HepG2 (cell line): Measurements from ENCODE around the gene DHX16. TPM values are rescaled to one million over a fixed set of nuclear protein-coding genes. Genes with fewer than 3 reads are reported as not detected.

Experiments
- FIP1L1 ChIP-seq: fragments of 200-400 bp; formaldehyde crosslinking; IDR thresholded peaks from 2 replicates; pipeline ENCODE4 v1.6.1; 2018; ENCODE audit warnings: low read depth, mild to moderate bottlenecking, low read length, moderate library complexity, borderline replicate concordance; ENCODE audit not compliant: insufficient read depth
- RBM39 ChIP-seq: fragments of 200-400 bp; formaldehyde crosslinking; IDR thresholded peaks from one replicate; pipeline ENCODE4 v1.6.1; 2018; ENCODE audit warnings: antibody characterized with exemption, mild to moderate bottlenecking, low read depth, low read length; ENCODE audit not compliant: poor library complexity, severe bottlenecking
- SAP130 ChIP-seq: IDR thresholded peaks from 2 replicates; pipeline ENCODE4 v1.6.1; 2016; ENCODE audit warnings: low read depth
- SIN3A ChIP-seq: IDR thresholded peaks from 2 replicates; pipeline ENCODE4 v1.6.1; 2011; ENCODE audit warnings: low read depth, mild to moderate bottlenecking, control low read depth, low read length, borderline replicate concordance
- SP5 ChIP-seq: IDR thresholded peaks from 2 replicates; pipeline ENCODE4 v1.6.1; 2016; ENCODE audit warnings: low read depth, borderline replicate concordance
- THAP11 ChIP-seq: IDR thresholded peaks from 2 replicates; pipeline ENCODE4 v1.6.1; 2016; ENCODE audit warnings: missing biosample characterization, missing genetic modification reagents
- THYN1 ChIP-seq: sonication (generic); formaldehyde crosslinking; IDR thresholded peaks from 2 replicates; pipeline ENCODE4 v1.8.1; 2023; ENCODE audit warnings: low read depth, mild to moderate bottlenecking, moderate library complexity, missing genetic modification reagents, borderline replicate concordance
- ZNF264 ChIP-seq: sonication (generic); formaldehyde crosslinking; IDR thresholded peaks from 2 replicates; pipeline ENCODE4 v1.4.0; 2020; ENCODE audit warnings: missing genetic modification reagents
- ZNF468 ChIP-seq: sonication (generic); formaldehyde crosslinking; IDR thresholded peaks from 2 replicates; pipeline ENCODE4 v1.8.0; 2022; ENCODE audit warnings: mild to moderate bottlenecking, moderate library complexity, missing genetic modification reagents
- ZNF598 ChIP-seq: sonication (generic); formaldehyde crosslinking; IDR thresholded peaks from 2 replicates; pipeline ENCODE4 v1.5.1; 2020; ENCODE audit warnings: mild to moderate bottlenecking, missing genetic modification reagents, borderline replicate concordance
- ZNF614 ChIP-seq: IDR thresholded peaks from 2 replicates; pipeline ENCODE4 v1.6.1; 2018; ENCODE audit warnings: missing biosample characterization, missing genetic modification reagents, inconsistent platforms, borderline replicate concordance
- ZNF619 ChIP-seq: sonication (generic); formaldehyde crosslinking; IDR thresholded peaks from 2 replicates; pipeline ENCODE4 v1.4.0; 2020; ENCODE audit warnings: mild to moderate bottlenecking, missing genetic modification reagents
- ZNF652 ChIP-seq: IDR thresholded peaks from 2 replicates; pipeline ENCODE4 v1.6.1; 2016; ENCODE audit warnings: low read depth, borderline replicate concordance
- ZNF713 ChIP-seq: sonication (generic); formaldehyde crosslinking; IDR thresholded peaks from 2 replicates; pipeline ENCODE4 v1.4.0; 2020; ENCODE audit warnings: mild to moderate bottlenecking, missing genetic modification reagents
- polyA plus RNA-seq, 8 experiments: library from polyadenylated mRNA; depleted of rRNA in 3 of 8; stranded (reverse) in 7 of 8; unstranded in 1 of 8; fragments of >200 nt; fragmentation: Illumina TruSeq in 4 of 8; extraction: Trizol in 4 of 8; gene quantifications; 2 replicates each; pipeline versions ENCODE4 v1.2.1 to v1.2.3, GENCODE V29; 2011 to 2016; ENCODE audit warnings: low read depth in 4 of 8, missing spikeins in 1 of 8, mixed read lengths in 1 of 8; ENCODE audit not compliant: insufficient read depth in 1 of 8
- total RNA-seq, 5 experiments: library from RNA; depleted of rRNA; stranded (reverse); fragments of >200 nt; fragmentation: Illumina TruSeq; extraction: Trizol; gene quantifications; 2 replicates each; pipeline ENCODE4 v1.2.3, GENCODE V29; 2016; ENCODE audit warnings: low read depth in 1 of 5
- TF ChIP-seq, protein P1 (sequence below): sonication (generic); formaldehyde crosslinking; IDR thresholded peaks from 2 replicates; pipeline ENCODE4 v1.4.0; 2020; ENCODE audit warnings: missing genetic modification reagents, borderline replicate concordance
- TF ChIP-seq, protein P2 (sequence below): IDR thresholded peaks from 2 replicates; pipeline ENCODE4 v1.6.1; 2016
- TF ChIP-seq, protein P3 (sequence below): IDR thresholded peaks from 2 replicates; pipeline ENCODE4 v1.6.1; 2016; ENCODE audit warnings: missing compliant biosample characterization, missing genetic modification reagents, borderline replicate concordance
- TF ChIP-seq, protein P4 (sequence below): sonication (generic); formaldehyde crosslinking; IDR thresholded peaks from 2 replicates; pipeline ENCODE4 v1.4.0; 2020; ENCODE audit warnings: missing genetic modification reagents
- TF ChIP-seq, protein P5 (sequence below): IDR thresholded peaks from 2 replicates; pipeline ENCODE4 v1.6.1; 2016; ENCODE audit warnings: control low read depth

The DHX16 gene
- total and polyA plus RNA-seq, 2 of the 13 experiments (the other 11 are each of a cell fraction or from before 2014, with no cell fraction given) = 57.0 to 58.5 TPM

DNA sequence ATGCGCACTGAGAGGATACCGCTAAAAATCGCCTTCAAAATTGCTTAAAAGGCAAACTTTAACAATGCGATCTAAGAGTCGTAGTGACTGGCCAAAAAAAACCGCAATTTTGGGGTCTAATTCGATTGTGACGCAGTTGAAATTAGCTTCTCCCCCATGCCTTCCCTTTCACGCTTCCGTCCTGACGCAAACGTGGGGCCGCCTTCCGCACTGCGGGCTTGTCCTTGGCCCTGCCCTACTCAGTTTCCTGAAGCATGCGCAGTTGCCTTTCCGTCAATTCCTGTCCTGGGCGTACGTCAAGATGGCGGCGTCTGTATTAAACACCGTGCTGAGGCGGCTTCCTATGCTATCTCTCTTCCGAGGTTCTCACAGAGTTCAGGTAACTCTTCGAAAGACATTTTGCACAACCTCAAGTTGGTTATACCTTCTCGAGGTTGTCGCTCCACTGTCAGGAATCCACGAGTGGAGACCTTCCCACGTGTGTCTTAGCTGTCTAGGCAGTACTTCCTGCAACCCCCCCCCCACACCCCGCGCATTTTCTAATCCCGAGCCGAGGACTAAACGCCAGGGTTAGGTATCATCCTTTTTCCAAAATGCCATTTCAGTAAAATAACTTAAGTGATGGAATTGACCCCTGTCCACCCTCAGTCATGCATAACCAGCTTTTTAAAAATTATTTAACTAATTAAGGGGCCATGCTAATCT is 55.1 kb downstream of the DHX16 start, which contains the start of gene MRPS18B (continued):
- TF ChIP-seq RBM39 = no peak
- 0 out of 2 replicates have a peak, but pooled peaks have one; percentile 87 for TF ChIP-seq ZNF713 (CRISPR knock-in tag)
- TF ChIP-seq, protein P1, sequence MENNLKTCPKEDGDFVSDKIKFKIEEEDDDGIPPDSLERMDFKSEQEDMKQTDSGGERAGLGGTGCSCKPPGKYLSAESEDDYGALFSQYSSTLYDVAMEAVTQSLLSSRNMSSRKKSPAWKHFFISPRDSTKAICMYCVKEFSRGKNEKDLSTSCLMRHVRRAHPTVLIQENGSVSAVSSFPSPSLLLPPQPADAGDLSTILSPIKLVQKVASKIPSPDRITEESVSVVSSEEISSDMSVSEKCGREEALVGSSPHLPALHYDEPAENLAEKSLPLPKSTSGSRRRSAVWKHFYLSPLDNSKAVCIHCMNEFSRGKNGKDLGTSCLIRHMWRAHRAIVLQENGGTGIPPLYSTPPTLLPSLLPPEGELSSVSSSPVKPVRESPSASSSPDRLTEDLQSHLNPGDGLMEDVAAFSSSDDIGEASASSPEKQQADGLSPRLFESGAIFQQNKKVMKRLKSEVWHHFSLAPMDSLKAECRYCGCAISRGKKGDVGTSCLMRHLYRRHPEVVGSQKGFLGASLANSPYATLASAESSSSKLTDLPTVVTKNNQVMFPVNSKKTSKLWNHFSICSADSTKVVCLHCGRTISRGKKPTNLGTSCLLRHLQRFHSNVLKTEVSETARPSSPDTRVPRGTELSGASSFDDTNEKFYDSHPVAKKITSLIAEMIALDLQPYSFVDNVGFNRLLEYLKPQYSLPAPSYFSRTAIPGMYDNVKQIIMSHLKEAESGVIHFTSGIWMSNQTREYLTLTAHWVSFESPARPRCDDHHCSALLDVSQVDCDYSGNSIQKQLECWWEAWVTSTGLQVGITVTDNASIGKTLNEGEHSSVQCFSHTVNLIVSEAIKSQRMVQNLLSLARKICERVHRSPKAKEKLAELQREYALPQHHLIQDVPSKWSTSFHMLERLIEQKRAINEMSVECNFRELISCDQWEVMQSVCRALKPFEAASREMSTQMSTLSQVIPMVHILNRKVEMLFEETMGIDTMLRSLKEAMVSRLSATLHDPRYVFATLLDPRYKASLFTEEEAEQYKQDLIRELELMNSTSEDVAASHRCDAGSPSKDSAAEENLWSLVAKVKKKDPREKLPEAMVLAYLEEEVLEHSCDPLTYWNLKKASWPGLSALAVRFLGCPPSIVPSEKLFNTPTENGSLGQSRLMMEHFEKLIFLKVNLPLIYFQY (CRISPR knock-in tag) = peak; percentile 30; the same call in 1 of the 2 replicates
- TF ChIP-seq, protein P2, sequence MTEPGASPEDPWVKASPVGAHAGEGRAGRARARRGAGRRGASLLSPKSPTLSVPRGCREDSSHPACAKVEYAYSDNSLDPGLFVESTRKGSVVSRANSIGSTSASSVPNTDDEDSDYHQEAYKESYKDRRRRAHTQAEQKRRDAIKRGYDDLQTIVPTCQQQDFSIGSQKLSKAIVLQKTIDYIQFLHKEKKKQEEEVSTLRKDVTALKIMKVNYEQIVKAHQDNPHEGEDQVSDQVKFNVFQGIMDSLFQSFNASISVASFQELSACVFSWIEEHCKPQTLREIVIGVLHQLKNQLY = no peak
- no peak for TF ChIP-seq SP5 (CRISPR knock-in tag)
- TF ChIP-seq ZNF598 = peak; percentile 61; the same call in 1 of the 2 replicates
- TF ChIP-seq ZNF652 (CRISPR knock-in tag) = no peak
- peak; percentile 21; the same call in 1 of the 2 replicates for TF ChIP-seq ZNF614 (CRISPR knock-in tag)
- peak; percentile 79 for TF ChIP-seq THAP11 (CRISPR knock-in tag)
- TF ChIP-seq, protein P3, sequence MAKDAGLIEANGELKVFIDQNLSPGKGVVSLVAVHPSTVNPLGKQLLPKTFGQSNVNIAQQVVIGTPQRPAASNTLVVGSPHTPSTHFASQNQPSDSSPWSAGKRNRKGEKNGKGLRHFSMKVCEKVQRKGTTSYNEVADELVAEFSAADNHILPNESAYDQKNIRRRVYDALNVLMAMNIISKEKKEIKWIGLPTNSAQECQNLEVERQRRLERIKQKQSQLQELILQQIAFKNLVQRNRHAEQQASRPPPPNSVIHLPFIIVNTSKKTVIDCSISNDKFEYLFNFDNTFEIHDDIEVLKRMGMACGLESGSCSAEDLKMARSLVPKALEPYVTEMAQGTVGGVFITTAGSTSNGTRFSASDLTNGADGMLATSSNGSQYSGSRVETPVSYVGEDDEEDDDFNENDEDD (CRISPR knock-in tag) = peak; percentile 31; the same call in 1 of the 2 replicates
- TF ChIP-seq ZNF619 = peak; percentile 81; the same call in 1 of the 2 replicates
- TF ChIP-seq SIN3A = peak; percentile 93; the same call in 1 of the 2 replicates
- TF ChIP-seq, protein P4, sequence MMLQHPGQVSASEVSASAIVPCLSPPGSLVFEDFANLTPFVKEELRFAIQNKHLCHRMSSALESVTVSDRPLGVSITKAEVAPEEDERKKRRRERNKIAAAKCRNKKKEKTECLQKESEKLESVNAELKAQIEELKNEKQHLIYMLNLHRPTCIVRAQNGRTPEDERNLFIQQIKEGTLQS (CRISPR knock-in tag) = no peak
- TF ChIP-seq THYN1 (CRISPR knock-in tag) = peak; percentile 39; the same call in 1 of the 2 replicates
- peak; percentile 96 for TF ChIP-seq SAP130
- no peak; the same call in 1 of the 2 replicates for TF ChIP-seq FIP1L1
- TF ChIP-seq ZNF264 (CRISPR knock-in tag) = peak; percentile 82; the same call in 1 of the 2 replicates
- TF ChIP-seq, protein P5, sequence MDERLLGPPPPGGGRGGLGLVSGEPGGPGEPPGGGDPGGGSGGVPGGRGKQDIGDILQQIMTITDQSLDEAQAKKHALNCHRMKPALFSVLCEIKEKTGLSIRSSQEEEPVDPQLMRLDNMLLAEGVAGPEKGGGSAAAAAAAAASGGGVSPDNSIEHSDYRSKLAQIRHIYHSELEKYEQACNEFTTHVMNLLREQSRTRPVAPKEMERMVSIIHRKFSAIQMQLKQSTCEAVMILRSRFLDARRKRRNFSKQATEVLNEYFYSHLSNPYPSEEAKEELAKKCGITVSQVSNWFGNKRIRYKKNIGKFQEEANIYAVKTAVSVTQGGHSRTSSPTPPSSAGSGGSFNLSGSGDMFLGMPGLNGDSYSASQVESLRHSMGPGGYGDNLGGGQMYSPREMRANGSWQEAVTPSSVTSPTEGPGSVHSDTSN = 0 out of 2 replicates have a peak, but pooled peaks have one; percentile 9
- no peak for TF ChIP-seq ZNF468 (CRISPR knock-in tag)
